Right lung (tissue), 5 donors: ENCODE data around the gene DPYD. TPM values are rescaled to one million over a fixed set of nuclear protein-coding genes. Genes with fewer than 3 reads are reported as not detected.
A peak's percentile ranks its signal among the peaks of the same experiment; 100 is the strongest.

Experiments
- DNase-seq, 2 donors: peaks; one replicate each; pipeline ENCODE4 v3.0.0-alpha.2; 2013
- polyA plus RNA-seq, 5 donors: library from polyadenylated mRNA; unstranded; fragments of 120-200 nt; gene quantifications; one replicate each; pipeline versions ENCODE4 v1.2.1 to v1.2.3, GENCODE V29; 2013; ENCODE audit warnings: inconsistent platforms in 1 of 5, low replicate concordance in 1 of 5; ENCODE audit not compliant: insufficient read length in 5 of 5, insufficient read depth in 1 of 5

Gene DPYD
- polyA plus RNA-seq, 5 donors: 19.1 to 33.5 (median 25.1) TPM

GRCh38 chr1:97097404-97097925 is 823.4 kb downstream of the DPYD start:
- no peak for DNase-seq

- no peak for DNase-seq
Observed at GRCh38 chr1:97095764-97096163, 825.1 kb downstream of the DPYD start.

- DNase-seq: no peak
Observed at GRCh38 chr1:97094247-97094972, 826.4 kb downstream of the DPYD start.

GRCh38 chr1:97093741-97094140 is 827.1 kb downstream of the DPYD start:
- peak; percentile 48 to 60 for DNase-seq

- DNase-seq: no peak
Observed at GRCh38 chr1:97092824-97093223, 828.0 kb downstream of the DPYD start.

GRCh38 chr1:97091679-97092078 is 829.2 kb downstream of the DPYD start:
- no peak for DNase-seq

GRCh38 chr1:97091263-97091662 is 829.6 kb downstream of the DPYD start:
- no peak for DNase-seq

GRCh38 chr1:97090725-97091124 is 830.1 kb downstream of the DPYD start:
- no peak for DNase-seq

- peak; percentile 7 for DNase-seq
Observed at GRCh38 chr1:97089173-97089572, 831.7 kb downstream of the DPYD start.

GRCh38 chr1:97088391-97088790 is 832.4 kb downstream of the DPYD start:
- no peak for DNase-seq

GRCh38 chr1:97084546-97084945 is 836.3 kb downstream of the DPYD start:
- no peak for DNase-seq

- no peak for DNase-seq
Observed at GRCh38 chr1:97082160-97082848, 838.5 kb downstream of the DPYD start.

GRCh38 chr1:97078872-97079271 is 842.0 kb downstream of the DPYD start:
- DNase-seq: no peak

- no peak for DNase-seq
Observed at GRCh38 chr1:97077221-97077620, 843.6 kb downstream of the DPYD start.

- DNase-seq: no peak
Observed at GRCh38 chr1:97074771-97075170, 846.1 kb downstream of the DPYD start.

- DNase-seq: no peak
Observed at GRCh38 chr1:97073936-97074335, 846.9 kb downstream of the DPYD start.

- DNase-seq: no peak
Observed at GRCh38 chr1:97073169-97073568, 847.7 kb downstream of the DPYD start.

GRCh38 chr1:97071173-97071572 is 849.7 kb downstream of the DPYD start:
- DNase-seq: no peak

- DNase-seq: no peak
Observed at GRCh38 chr1:97070376-97070775, 850.5 kb downstream of the DPYD start.

- DNase-seq: no peak
Observed at GRCh38 chr1:97069312-97069711, 851.5 kb downstream of the DPYD start.

GRCh38 chr1:97066860-97067259 is 854.0 kb downstream of the DPYD start:
- DNase-seq: no peak

GRCh38 chr1:97063532-97063931 is 857.3 kb downstream of the DPYD start:
- DNase-seq: no peak

- DNase-seq: no peak
Observed at GRCh38 chr1:97061604-97062003, 859.2 kb downstream of the DPYD start.
